SJCRH30 (cell line): ENCODE data around the gene EML6. TPM values are rescaled to one million over a fixed set of nuclear protein-coding genes. Genes with fewer than 3 reads are reported as not detected.
"Not testable (repeated sequence)": the region's sequence is repeated elsewhere in the genome, so short reads cannot be mapped to it uniquely, and the experiment has no call there.

Experiments used
- DNase-seq, 2 experiments: peaks; one replicate each; pipeline ENCODE4 v3.0.0-alpha.2; 2015 to 2020
- H3K27ac ChIP-seq: fragments of 250-450 bp; sonication (Bioruptor Pico); 2 replicates; pipeline ENCODE4 v1.5.1; 2020; ENCODE audit warnings: mild to moderate bottlenecking, moderate library complexity
- H3K27me3 ChIP-seq: fragments of 250-450 bp; sonication (Bioruptor Pico); 2 replicates; pipeline ENCODE4 v1.5.1; 2020; ENCODE audit warnings: mild to moderate bottlenecking, moderate library complexity
- H3K36me3 ChIP-seq: fragments of 250-450 bp; sonication (Bioruptor Pico); 2 replicates; pipeline ENCODE4 v1.5.1; 2020; ENCODE audit warnings: mild to moderate bottlenecking, moderate library complexity
- H3K4me1 ChIP-seq: fragments of 250-450 bp; sonication (Bioruptor Pico); 2 replicates; pipeline ENCODE4 v1.5.1; 2020; ENCODE audit warnings: mild to moderate bottlenecking, moderate library complexity
- H3K4me3 ChIP-seq: fragments of 250-450 bp; sonication (Bioruptor Pico); 2 replicates; pipeline ENCODE4 v1.5.1; 2020; ENCODE audit warnings: mild to moderate bottlenecking, moderate library complexity
- H3K9me3 ChIP-seq: fragments of 250-450 bp; sonication (Bioruptor Pico); replicated peaks from 2 replicates; pipeline ENCODE4 v1.5.1; 2020; ENCODE audit warnings: mild to moderate bottlenecking, moderate library complexity
- total RNA-seq: library from RNA; depleted of rRNA; stranded (reverse); fragments of >200 nt; shearing (Covaris generic); gene quantifications from 2 replicates; pipeline ENCODE4 v1.2.3, GENCODE V29; 2014

EML6 gene
- total RNA-seq, 1 experiment from 2014 or later = 1.0 TPM

- Histone ChIP-seq H3K27me3 (no peaks in the 10 kb centered on the region), H3K36me3 (no peaks in the 10 kb centered on the region), H3K4me1 (peaks cover 10% of the 10 kb centered on the region), H3K4me3 (no peak overlapping the region), H3K27ac (peak overlapping the region; percentile 16; the same call in 1 of the 2 replicates), H3K9me3 (no peaks in the 10 kb centered on the region)
- DNase-seq = peak; percentile 53 to 81
Observed at GRCh38 chr2:54871457-54872107, 148.1 kb downstream of the EML6 start.

- Histone ChIP-seq H3K27ac (no peak overlapping the region), H3K27me3 (no peaks in the 10 kb centered on the region), H3K4me3 (no peak overlapping the region), H3K9me3 (no peaks in the 10 kb centered on the region), H3K36me3 (no peaks in the 10 kb centered on the region), H3K4me1 (peaks cover 10% of the 10 kb centered on the region)
- no peak for DNase-seq
Observed at GRCh38 chr2:54872780-54873179, 149.3 kb downstream of the EML6 start.

DNA sequence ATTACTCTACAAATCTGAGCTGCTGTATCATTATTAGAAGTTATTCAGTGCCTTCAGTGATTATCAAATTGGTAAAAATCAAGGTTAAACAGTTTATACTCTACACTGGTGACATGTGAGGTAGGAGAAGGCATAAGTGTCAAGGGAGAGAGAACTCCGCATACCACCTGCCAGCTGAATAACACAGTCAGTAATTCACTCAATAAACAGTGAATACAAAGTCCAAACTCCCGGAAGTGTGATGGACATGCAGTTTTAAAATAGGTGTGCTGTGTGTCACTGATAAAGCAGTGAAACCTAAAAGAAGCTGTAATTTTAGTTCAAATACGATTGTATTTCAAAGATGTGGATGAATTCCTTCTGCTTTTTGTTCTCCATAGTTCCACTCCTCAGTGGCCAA is 149.8 kb downstream of the EML6 start:
- peaks cover 10% of the 10 kb centered on the region for H3K4me1 ChIP-seq
- not testable (repeated sequence) for H3K9me3 ChIP-seq, H3K27me3 ChIP-seq, DNase-seq, H3K27ac ChIP-seq, H3K36me3 ChIP-seq, H3K4me3 ChIP-seq

DNA sequence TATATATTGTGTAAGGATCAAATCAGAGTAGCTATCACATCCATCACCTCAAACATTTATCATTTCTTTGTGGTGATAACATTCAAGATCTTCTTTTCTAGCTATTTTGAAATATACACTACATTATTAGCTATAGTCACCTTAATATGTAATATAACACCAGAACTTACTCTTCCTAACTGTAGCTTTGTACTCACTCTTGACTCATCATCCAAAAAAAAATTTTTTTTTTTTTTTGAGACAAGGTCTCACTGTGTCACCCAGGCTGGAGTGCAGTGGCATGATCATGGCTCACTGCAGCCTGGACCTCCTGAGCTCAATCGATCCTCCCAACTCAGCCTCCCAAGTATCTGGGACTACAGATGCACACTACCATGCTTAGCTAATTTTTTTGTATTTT is 153.3 kb downstream of the EML6 start:
- H3K36me3 ChIP-seq = no peaks in the 10 kb centered on the region
- H3K27ac ChIP-seq = no peak overlapping the region
- peaks cover 18% of the 10 kb centered on the region for H3K4me1 ChIP-seq
- no peaks in the 10 kb centered on the region for H3K27me3 ChIP-seq
- H3K9me3 ChIP-seq = no peaks in the 10 kb centered on the region
- no peak overlapping the region for H3K4me3 ChIP-seq
- DNase-seq = no peak

DNA sequence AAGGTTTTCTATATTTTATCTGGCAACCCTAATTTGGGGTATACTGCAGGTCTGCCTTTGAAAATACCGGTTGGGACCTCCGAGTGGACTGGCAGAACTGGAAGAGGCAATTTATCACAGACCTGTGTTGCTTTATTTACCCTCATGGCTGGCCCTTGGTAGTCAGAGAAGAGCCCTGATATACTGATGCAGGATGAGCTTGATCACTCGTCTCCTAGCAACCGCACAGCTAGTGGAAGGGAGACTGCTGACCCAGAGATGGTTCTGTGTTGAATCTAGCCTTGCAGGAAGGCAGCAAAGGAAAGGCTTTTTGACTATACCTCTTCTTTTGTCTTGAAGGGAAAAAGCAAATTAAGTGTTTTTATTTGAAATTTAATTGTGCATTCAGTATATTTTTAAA is 154.7 kb downstream of the EML6 start:
- peaks cover 15% of the 10 kb centered on the region for H3K4me1 ChIP-seq
- DNase-seq = no peak
- no peak overlapping the region for H3K4me3 ChIP-seq
- H3K27me3 ChIP-seq = no peaks in the 10 kb centered on the region
- no peaks in the 10 kb centered on the region for H3K36me3 ChIP-seq
- no peaks in the 10 kb centered on the region for H3K9me3 ChIP-seq
- H3K27ac ChIP-seq = no peak overlapping the region

- Histone ChIP-seq H3K4me1 (peaks cover 15% of the 10 kb centered on the region), H3K27ac (no peak overlapping the region), H3K27me3 (no peaks in the 10 kb centered on the region), H3K9me3 (no peaks in the 10 kb centered on the region), H3K36me3 (no peaks in the 10 kb centered on the region), H3K4me3 (no peak overlapping the region)
- DNase-seq = no peak
Observed at GRCh38 chr2:54879032-54879431, 155.6 kb downstream of the EML6 start.

DNA sequence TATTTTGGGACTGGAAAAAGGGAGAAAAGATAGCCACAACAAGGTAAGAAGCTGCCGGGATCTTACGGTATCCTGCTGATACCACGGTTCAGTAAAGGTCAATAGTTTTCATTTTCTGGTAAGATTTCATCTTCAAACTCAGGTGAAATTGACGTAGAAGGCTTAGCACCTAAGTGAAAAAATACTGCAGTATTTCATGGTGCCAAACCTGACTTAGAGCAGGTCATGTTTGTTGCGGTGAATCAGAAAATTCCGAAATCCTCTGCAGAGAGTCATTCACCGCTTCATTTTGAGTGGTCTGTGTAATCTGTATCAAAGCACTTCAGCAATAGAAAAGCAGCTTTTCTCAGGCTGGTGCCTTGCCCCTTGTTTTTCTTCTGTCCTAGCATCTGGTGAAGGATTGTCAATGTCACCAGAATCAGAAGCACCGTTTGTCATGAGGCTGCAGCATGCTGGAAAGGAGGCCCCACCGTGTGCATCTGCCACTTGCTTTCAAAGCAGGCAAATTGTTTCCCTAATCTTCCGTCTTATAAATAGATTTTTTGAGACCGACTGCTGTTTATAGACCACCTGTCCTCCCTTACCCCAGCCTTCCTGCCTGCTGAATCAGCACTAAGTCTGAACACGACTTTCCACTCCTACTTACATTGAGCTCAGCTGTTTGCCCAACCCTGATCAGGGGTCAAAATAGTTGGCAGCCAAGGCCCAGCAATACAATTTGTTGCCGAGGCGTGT is 156.3 kb downstream of the EML6 start:
- peak overlapping the region; percentile 4; the same call in 1 of the 2 replicates for H3K27ac ChIP-seq
- H3K4me3 ChIP-seq = peak overlapping the region; percentile 11; the same call in 1 of the 2 replicates
- no peaks in the 10 kb centered on the region for H3K36me3 ChIP-seq
- H3K4me1 ChIP-seq = peaks cover 15% of the 10 kb centered on the region
- no peaks in the 10 kb centered on the region for H3K27me3 ChIP-seq
- H3K9me3 ChIP-seq = no peaks in the 10 kb centered on the region
- DNase-seq = peak; percentile 86 to 94

DNA sequence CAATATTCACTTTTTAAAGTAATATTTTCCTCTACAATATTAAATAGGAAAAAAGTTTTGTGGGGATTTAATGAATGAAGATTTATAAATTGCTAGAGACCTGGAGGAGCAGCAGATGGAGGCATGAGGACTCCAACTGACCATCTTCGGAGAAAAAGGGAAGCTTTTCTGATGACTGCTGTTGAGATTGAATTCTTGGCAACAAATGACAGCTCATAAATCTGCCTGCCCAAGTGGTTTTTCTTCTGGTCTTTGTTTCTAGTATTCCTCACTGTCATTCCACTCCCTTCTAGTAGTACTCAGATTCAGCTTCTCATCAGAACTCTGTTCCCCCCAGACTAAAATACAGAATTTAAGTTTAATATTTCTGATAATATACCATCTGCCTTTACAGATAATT is 157.0 kb downstream of the EML6 start:
- Histone ChIP-seq H3K4me1 (peaks cover 15% of the 10 kb centered on the region), H3K36me3 (no peaks in the 10 kb centered on the region), H3K27me3 (no peaks in the 10 kb centered on the region), H3K4me3 (peak overlapping the region; percentile 11; the same call in 1 of the 2 replicates), H3K9me3 (no peaks in the 10 kb centered on the region), H3K27ac (peak overlapping the region; percentile 2; the same call in 1 of the 2 replicates)
- DNase-seq = peak in 1 of 2 experiments; percentile 35

DNA sequence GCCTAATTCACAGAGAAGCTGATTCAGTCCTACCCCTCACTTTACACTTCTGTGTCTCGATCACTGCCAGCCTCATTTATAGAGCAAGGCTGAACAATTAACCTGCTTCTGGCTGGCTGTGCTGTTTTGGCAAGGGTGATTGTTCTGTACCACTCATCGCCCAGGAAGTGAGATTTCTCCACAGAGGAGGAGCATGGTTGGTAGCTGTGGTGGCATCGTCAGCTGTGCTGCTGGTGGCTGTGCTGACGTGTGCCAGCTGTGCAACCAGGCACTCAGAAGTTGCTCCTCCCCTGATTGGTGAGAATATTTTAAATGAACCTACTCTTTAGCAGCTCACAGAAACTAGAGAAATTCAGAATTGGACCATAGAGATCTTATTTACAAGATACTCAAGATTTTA is 158.3 kb downstream of the EML6 start:
- DNase-seq = no peak
- H3K27ac ChIP-seq = no peak overlapping the region

DNA sequence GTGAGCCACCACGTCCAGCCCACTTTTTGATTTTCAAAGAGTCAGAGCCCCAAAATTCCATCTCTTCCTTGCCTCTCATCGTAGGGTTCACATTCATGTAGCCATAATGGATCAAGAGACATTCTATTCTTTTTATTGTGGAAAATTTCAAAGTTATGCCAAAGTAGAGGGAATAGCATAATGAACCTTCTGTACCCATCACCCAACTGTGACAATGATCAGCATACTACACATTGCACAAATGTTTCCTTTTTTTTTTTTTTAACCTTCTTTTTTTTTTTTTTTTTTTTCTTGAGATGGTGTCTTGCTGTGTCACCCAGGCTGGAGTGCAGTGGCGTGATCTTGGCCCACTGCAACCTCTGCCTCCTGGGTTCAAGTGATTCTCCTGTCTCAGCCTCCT is 162.4 kb downstream of the EML6 start:
- H3K4me3 ChIP-seq = no peak overlapping the region
- H3K27ac ChIP-seq = no peak overlapping the region
- H3K27me3 ChIP-seq = peaks cover 3% of the 10 kb centered on the region; the same call in 1 of the 2 replicates
- peaks cover 3% of the 10 kb centered on the region; the same call in 1 of the 2 replicates for H3K9me3 ChIP-seq
- no peak for DNase-seq
- H3K4me1 ChIP-seq = peaks cover 3% of the 10 kb centered on the region; the same call in 1 of the 2 replicates
- H3K36me3 ChIP-seq = no peaks in the 10 kb centered on the region

More for the DNA sequence above, 158.3 kb downstream of the EML6 start:
- Histone ChIP-seq H3K36me3 (no peaks in the 10 kb centered on the region), H3K4me3 (no peak overlapping the region), H3K4me1 (peaks cover 15% of the 10 kb centered on the region), H3K27me3 (no peaks in the 10 kb centered on the region), H3K9me3 (no peaks in the 10 kb centered on the region)

- Histone ChIP-seq H3K4me3 (no peak overlapping the region), H3K27ac (no peak overlapping the region), H3K4me1 (no peaks in the 10 kb centered on the region), H3K9me3 (peaks cover 3% of the 10 kb centered on the region; the same call in 1 of the 2 replicates), H3K27me3 (peaks cover 3% of the 10 kb centered on the region; the same call in 1 of the 2 replicates), H3K36me3 (no peaks in the 10 kb centered on the region)
- DNase-seq = no peak
Observed at GRCh38 chr2:54887850-54888545, 164.5 kb downstream of the EML6 start.

- H3K36me3 ChIP-seq = no peaks in the 10 kb centered on the region
- no peak for DNase-seq
- H3K27me3 ChIP-seq = peaks cover 3% of the 10 kb centered on the region; the same call in 1 of the 2 replicates
- no peaks in the 10 kb centered on the region for H3K4me1 ChIP-seq
- H3K27ac ChIP-seq = no peak overlapping the region
- no peak overlapping the region for H3K4me3 ChIP-seq
- H3K9me3 ChIP-seq = peaks cover 3% of the 10 kb centered on the region; the same call in 1 of the 2 replicates
Observed at GRCh38 chr2:54889053-54889452, 165.6 kb downstream of the EML6 start.

DNA sequence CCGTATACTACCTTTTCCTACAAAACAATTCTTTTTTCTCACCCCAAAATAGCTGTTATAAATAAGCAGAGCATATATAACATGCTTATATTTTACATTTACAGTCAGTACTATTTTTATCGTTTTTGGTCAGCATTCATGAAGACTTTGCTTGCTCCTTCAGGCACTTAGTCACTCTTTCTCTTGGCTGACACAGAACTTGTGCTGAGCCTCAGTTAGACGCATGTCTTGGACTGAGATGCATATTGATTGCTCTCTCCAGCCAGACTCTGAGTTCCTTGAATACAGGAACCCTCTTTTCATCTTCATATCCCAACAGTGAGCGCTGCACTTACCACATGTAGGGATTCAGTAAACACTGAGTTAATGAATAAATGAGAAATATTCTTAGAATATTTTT is 168.4 kb downstream of the EML6 start:
- peaks cover 3% of the 10 kb centered on the region; the same call in 1 of the 2 replicates for H3K27me3 ChIP-seq
- DNase-seq = no peak
- no peaks in the 10 kb centered on the region for H3K36me3 ChIP-seq
- H3K27ac ChIP-seq = no peak overlapping the region
- H3K4me1 ChIP-seq = no peaks in the 10 kb centered on the region
- H3K4me3 ChIP-seq = no peak overlapping the region
- H3K9me3 ChIP-seq = peaks cover 6% of the 10 kb centered on the region; the same call in 1 of the 2 replicates

DNA sequence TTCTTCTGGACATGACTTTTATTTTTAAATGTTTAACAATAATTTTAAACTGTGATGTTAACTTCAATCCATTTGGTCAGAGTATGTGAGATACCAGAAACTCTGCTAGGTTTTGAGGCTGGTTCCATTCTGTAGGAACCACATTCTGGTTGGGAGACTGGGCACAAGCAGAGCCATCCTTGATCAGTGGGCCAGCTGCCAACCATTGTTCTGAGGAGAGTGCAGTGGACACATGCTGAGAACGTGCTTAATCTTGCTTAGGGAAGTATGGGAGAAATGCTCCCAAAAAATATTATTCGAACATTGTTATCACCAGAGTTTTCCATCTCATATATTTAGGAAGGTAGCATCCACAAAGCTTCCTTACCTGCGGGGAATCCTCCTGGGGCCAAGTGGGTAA is 171.0 kb downstream of the EML6 start:
- Histone ChIP-seq H3K27ac (no peak overlapping the region), H3K4me3 (no peak overlapping the region), H3K27me3 (peaks cover 3% of the 10 kb centered on the region; the same call in 1 of the 2 replicates), H3K4me1 (peaks cover 9% of the 10 kb centered on the region; the same call in 1 of the 2 replicates), H3K9me3 (peaks cover 3% of the 10 kb centered on the region; the same call in 1 of the 2 replicates), H3K36me3 (no peaks in the 10 kb centered on the region)
- DNase-seq = peak in 1 of 2 experiments; percentile 27

GRCh38 chr2:54895730-54896129 is 172.3 kb downstream of the EML6 start:
- H3K27me3 ChIP-seq = no peaks in the 10 kb centered on the region
- no peaks in the 10 kb centered on the region for H3K36me3 ChIP-seq
- no peak overlapping the region for H3K27ac ChIP-seq
- H3K4me1 ChIP-seq = peaks cover 9% of the 10 kb centered on the region; the same call in 1 of the 2 replicates
- DNase-seq = no peak
- no peak overlapping the region for H3K4me3 ChIP-seq
- H3K9me3 ChIP-seq = peaks cover 3% of the 10 kb centered on the region; the same call in 1 of the 2 replicates
